ENCODE results near the gene IGF1R.
"Not testable (repeated sequence)": the region's sequence is repeated elsewhere in the genome, so short reads cannot be mapped to it uniquely, and the experiment has no call there.

IGF1R gene

DNA sequence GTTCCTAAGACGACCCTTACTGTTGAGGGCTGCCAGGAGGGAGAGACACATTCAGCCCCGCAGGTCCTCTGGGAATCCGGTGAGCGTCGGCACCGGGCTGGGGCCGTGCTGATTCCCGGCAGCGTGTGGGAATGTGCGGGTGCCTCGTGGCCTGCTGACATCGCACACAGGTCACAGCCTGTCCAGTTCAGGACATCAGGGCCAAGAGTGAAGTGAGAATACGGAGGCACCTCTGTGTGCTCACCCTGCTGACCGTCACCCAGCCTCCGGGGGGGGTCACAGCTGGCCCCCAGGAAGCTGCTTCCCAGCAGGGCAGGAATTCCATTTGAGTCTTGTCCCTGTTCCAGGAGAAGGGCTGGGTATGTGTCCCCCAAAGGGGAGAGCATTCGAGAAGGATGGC lies 305.6 kb downstream of the IGF1R start:
- DNase-seq: no peak

DNA sequence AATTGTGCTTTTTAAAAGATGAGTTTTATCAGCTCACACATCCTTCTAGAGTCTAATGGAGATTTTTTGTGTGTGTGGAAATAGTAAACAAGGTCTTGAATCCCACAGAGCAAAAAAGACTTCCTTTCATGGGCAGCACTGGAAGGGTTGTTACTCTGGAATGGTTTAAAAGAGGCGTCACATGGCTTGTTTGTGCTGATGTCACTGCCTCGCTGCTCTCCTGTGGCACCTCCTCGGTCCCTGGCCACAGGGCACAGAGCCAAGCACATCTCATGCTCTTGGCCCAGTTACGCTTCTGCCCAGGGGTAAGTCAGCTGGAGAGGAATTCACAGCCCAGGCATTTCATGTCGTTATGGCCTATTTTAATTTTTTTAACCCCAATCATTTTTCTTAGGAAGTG lies 306.1 kb downstream of the IGF1R start:
- no peak for DNase-seq

DNA sequence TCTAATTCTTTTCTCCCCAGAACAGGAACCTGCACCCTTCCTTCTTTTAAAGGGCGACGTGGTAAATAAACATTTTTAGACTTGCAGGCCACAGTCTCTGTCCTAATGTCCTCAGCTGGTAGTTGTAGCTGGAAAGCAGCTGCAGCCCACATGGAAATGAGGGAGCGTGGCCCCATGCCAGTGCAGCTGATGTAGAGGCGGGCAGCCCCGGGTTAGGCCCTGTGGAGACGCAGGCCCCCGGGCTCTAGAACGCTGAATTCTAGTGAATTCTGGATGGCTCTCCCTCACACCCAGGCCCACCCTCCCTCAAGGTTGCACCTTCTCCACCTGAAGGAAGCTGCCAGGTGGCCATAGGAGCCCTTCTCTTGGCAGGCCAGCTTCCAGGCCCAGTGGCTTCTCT lies 307.0 kb downstream of the IGF1R start:
- no peak for DNase-seq

DNA sequence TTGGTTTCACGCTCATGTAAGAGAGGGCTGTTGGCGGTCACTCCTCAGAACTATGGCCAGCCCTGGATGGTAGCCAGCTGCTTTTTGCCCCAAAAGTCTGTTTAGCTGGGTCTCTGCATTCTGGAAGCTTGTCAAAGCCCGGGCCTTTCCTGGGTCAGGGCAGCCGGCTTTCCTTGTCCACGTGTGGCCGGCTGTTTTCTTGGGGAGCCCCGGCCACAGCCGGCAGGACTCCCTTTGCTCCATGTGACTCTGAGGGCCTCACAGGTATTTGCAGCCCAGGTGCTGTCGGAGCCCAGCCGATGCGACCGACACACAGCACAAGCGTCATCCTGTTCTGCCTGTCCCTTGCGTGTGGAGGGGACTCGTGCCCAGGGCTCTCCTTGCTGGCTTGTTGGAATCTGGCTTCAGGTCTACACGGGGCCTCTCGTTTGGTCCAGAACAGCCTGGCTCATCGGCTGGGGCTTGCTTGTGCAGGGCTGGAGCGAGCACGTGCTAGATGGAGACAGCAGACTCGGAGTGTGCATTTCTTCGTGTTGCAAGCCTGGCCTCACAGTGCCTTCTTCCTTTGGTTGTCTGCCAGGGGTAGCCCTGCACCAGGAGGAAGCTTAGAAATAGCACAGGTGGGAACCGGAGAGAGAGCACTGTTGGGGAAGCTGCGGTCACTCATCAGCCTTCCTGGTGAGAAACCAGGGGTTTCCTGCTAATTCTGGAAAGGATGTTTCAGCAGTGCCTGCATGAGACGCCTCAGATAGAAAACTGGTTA lies 307.8 kb downstream of the IGF1R start:
- no peak for DNase-seq

DNA sequence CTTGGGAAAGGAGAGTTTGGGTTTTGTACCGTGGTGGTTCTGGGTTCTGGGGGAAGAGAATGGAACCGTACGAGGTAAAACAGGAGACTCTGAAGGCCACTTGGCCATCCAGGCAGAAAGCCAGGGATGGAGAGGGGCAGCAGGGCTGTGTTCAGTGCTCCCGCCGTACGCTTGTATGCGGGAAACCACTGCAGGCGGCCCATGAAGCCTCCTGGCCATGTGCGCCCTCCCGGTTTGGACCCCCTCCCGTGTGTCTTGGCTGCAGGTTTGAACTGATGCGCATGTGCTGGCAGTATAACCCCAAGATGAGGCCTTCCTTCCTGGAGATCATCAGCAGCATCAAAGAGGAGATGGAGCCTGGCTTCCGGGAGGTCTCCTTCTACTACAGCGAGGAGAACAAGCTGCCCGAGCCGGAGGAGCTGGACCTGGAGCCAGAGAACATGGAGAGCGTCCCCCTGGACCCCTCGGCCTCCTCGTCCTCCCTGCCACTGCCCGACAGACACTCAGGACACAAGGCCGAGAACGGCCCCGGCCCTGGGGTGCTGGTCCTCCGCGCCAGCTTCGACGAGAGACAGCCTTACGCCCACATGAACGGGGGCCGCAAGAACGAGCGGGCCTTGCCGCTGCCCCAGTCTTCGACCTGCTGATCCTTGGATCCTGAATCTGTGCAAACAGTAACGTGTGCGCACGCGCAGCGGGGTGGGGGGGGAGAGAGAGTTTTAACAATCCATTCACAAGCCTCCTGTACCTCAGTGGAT lies 308.6 kb downstream of the IGF1R start:
- no peak for DNase-seq

DNA sequence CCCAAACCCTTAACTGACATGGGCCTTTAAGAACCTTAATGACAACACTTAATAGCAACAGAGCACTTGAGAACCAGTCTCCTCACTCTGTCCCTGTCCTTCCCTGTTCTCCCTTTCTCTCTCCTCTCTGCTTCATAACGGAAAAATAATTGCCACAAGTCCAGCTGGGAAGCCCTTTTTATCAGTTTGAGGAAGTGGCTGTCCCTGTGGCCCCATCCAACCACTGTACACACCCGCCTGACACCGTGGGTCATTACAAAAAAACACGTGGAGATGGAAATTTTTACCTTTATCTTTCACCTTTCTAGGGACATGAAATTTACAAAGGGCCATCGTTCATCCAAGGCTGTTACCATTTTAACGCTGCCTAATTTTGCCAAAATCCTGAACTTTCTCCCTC lies 309.3 kb downstream of the IGF1R start:
- no peak for DNase-seq

DNA sequence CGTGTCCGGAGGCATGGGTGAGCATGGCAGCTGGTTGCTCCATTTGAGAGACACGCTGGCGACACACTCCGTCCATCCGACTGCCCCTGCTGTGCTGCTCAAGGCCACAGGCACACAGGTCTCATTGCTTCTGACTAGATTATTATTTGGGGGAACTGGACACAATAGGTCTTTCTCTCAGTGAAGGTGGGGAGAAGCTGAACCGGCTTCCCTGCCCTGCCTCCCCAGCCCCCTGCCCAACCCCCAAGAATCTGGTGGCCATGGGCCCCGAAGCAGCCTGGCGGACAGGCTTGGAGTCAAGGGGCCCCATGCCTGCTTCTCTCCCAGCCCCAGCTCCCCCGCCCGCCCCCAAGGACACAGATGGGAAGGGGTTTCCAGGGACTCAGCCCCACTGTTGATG lies 309.7 kb downstream of the IGF1R start:
- no peak for DNase-seq

DNA sequence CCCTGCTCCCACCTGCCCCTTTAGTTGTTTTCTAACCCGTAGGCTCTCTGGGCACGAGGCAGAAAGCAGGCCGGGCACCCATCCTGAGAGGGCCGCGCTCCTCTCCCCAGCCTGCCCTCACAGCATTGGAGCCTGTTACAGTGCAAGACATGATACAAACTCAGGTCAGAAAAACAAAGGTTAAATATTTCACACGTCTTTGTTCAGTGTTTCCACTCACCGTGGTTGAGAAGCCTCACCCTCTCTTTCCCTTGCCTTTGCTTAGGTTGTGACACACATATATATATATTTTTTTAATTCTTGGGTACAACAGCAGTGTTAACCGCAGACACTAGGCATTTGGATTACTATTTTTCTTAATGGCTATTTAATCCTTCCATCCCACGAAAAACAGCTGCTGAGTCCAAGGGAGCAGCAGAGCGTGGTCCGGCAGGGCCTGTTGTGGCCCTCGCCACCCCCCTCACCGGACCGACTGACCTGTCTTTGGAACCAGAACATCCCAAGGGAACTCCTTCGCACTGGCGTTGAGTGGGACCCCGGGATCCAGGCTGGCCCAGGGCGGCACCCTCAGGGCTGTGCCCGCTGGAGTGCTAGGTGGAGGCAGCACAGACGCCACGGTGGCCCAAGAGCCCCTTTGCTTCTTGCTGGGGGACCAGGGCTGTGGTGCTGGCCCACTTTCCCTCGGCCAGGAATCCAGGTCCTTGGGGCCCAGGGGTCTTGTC lies 310.7 kb downstream of the IGF1R start:
- no peak for DNase-seq

DNA sequence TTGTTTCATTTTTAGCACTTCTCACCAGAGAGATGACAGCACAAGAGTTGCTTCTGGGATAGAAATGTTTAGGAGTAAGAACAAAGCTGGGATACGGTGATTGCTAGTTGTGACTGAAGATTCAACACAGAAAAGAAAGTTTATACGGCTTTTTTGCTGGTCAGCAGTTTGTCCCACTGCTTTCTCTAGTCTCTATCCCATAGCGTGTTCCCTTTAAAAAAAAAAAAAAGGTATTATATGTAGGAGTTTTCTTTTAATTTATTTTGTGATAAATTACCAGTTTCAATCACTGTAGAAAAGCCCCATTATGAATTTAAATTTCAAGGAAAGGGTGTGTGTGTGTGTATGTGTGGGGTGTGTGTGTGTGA lies 311.3 kb downstream of the IGF1R start:
- no peak for DNase-seq

DNA sequence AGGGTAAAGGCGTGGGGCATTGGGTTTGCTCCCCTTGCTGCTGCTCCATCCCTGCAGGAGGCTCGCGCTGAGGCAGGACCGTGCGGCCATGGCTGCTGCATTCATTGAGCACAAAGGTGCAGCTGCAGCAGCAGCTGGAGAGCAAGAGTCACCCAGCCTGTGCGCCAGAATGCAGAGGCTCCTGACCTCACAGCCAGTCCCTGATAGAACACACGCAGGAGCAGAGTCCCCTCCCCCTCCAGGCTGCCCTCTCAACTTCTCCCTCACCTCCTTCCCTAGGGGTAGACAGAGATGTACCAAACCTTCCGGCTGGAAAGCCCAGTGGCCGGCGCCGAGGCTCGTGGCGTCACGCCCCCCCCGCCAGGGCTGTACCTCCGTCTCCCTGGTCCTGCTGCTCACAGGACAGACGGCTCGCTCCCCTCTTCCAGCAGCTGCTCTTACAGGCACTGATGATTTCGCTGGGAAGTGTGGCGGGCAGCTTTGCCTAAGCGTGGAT lies 312.3 kb downstream of the IGF1R start:
- no peak for DNase-seq

DNA sequence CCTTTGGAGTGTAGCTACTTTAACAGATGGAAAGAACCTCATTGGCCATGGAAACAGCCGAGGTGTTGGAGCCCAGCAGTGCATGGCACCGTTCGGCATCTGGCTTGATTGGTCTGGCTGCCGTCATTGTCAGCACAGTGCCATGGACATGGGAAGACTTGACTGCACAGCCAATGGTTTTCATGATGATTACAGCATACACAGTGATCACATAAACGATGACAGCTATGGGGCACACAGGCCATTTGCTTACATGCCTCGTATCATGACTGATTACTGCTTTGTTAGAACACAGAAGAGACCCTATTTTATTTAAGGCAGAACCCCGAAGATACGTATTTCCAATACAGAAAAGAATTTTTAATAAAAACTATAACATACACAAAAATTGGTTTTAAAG lies 315.1 kb downstream of the IGF1R start:
- DNase-seq: no peak

DNA sequence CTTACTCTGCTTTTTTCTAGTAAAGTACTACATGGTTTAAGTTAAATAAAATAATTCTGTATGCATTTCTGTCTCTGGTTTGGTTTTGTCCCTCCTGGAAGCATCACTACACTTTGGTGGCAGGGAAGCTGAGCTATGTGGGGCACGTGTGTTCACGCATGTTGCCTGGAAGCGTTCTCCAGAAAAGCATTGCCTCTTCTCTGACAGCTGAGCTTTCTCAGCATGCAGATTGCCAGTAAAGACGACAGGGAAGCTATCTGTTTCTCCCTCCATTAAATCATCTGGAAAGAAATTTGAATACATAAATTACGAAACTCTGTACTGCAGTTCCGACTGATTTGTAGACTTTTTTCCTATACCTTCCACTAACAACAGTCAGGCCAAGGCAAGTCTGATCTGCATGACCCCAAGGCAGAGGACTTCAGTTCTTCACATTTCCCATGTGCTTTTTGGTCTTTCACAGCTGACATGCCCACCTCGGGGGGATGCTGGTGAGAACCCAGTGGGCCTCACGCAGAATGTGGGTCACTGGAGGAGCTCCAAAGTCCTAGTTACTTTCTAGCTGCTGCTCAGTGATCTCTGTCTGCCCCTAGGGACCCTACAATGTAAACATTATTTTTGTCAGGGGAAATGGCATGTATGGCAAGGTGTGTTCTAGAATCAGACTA lies 316.3 kb downstream of the IGF1R start:
- DNase-seq: no peak

DNA sequence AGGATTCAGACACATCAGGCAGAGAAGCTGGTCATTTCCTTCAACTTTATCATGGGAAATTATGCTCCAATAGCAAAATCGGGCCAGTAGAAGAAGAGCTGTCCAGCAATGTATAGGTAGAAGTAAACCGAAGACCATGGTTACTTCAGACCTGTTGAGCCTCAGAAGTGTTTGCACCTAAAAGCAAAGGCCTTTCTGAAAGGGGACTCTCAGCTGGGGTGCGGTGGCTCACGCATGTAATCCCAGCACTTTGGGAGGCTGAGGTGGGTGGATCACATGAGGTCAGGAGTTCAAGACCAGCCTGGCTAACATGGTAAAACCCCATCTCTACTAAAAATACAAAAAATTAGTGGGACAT lies 316.8 kb downstream of the IGF1R start:
- DNase-seq: not testable (repeated sequence)

DNA sequence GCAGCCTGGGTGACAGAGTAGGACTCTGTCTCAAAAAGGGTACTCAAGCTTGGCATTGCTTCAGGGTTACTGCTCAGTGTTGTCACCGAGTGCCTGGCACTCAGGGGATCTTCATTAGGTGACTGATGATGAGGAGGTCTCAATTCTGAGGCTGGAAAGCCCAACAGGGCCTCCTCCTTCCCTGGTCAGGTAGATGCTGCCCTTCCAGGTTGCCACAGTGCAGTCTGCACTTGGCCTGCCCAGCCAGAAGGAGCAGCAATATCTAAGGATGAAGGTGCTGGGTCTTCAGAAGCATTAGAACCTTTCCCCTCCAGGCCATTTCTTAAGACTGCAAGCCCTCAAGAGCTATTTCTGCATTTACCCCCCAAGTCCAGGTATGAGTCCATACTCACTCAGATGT lies 317.3 kb downstream of the IGF1R start:
- no peak for DNase-seq

DNA sequence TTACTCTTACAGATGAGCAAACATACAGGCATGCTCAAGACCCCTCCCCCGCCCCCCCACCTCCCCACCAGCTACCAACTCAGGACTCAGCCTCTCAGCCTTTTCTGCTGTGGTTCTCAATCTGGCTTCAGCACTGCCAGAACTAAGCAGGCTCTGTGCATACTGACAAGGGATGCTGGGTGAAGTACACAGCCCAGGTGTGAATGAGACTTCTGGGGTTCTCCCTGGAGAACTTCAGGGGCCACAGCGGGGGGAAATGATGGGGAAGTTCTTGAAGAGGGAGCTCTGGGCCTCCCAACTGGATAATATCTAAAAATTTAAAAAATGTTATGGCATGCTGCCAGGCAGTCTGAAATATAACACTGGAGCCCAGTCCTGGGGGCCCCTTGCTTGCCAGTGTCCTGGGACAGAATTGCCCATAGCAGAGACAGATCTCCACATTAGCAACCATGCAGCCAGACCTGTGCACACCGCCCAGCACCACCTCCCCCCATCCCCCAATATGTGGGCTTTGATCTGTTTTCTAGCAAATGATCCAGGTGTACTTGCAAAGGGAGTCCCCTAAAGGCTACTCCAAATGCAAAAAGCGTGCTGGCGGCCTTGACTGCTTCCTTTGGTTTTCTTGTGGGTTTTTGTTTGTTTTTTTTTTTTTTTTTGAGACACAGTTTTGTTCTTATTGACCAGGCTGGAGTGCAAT lies 317.9 kb downstream of the IGF1R start:
- no peak for DNase-seq

DNA sequence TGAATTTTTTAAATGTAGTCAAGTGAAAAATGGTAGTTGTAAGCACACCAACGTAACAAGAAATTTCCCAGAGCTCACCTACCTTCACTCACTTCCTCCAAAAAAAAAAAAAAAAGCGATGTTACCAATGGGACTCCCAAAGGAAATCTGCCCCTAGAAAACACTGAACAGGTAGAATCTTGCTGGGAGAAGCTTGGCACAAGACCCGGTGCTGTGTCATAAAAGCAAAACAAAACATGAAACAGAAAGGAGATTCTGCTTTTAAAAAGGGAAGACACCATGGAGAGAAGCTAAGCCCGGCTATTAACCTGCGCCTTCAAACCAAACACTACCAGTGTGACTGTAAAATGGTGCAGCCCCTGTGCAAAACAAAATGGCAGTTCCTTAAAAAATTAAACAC lies 318.8 kb downstream of the IGF1R start:
- no peak for DNase-seq

DNA sequence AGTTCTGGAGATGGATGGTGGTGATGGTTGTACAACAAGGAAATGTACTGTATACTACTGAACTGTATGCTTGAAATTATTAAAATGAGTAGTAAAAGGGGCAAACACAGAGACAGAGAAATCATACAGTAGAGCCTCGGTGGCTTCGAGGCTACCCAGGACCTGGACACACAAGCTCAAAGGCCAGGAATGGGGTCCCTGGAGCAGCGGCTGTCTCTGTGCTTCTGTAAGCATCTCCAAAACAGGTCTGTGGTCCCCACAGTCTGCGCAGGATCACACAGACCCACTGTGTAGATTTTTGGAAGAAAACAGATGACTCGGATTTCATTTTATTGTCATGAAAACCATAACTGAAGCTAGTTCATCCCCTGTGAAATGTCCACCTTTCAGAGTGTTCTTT lies 319.6 kb downstream of the IGF1R start:
- no peak for DNase-seq

DNA sequence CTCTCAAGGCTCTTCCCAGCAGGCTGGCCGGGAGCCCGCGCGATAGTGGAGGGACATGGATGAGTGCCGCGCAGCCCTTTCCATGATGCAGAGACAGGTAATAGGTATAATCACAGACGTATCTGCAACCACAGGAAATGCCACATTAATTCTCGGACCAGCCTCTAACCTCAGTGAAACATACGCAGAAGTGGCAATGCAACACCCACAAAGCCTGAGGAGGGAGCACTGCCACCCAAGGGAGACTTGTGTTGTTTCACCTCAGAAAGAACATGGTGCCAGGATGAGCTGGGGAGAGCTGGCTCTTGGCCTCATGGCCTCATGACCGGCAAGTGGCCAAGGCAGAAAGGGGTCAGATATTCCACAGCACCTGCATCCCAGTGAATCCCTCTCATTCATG lies 320.2 kb downstream of the IGF1R start:
- no peak for DNase-seq

DNA sequence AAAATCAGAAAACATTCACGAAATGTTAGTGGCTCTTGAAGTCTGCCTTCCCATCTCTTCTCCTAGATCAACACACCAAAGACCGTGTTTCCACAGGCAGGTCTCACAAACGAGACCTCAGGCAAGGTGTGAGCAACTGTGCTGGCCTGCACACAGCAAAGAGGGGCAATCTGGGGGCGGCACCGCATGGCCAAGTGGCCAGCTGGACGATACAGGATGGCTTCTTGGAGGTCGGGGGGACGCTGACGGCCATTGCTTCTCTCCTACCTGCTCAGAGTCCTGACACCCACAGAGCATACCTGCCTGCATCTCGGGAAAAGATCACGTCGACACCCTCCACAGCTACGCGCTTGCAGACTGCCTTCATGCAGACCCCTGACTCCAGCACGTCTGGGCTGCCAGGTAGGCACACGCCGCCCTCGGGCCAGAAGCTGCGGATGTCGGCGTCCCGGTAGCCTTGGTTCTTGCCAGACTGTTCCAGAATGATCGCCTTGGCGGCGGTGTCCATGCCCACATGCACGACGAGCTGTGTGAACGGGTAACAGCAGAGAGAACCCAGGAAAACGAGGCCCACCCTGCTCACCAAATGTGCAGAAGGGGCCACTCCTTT lies 320.9 kb downstream of the IGF1R start:
- DNase-seq: no peak

DNA sequence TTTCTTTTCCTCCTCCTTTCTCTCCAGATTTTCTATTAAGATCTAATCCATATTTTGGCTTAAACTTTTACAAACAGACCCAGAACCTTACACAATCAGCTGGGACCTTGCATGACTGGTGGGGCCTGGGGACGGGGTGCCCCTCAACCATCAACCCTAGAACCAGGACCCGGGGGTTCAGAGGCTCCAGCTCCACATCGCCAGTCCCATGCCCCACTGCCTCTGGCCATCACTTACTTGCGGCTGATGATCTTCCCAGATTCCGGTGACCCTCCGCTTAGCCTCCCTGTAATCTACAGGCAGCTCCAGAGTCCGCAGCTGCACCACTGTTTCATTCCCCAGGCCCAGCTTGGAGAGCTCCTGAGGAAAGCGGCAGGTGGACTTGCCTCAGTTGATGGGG lies 322.5 kb downstream of the IGF1R start:
- no peak for DNase-seq

DNA sequence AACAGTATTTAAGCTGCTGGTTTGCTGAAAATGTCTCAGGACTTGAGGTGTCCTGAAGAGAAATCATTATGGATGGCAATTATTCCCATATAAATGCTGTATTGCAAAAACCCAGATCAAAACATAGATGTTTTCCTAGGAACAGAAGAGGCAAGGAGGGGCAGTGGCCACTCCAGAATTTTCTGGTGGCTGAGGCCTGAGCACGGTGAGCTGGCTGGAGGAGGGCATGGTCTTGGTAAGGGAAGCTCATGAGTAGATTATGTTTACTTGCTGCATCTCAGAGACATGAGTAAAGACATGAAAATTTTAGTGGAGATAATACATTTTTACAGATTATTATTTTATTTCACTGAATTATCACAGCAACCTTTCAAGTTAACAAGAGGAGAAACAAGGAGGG lies 328.2 kb downstream of the IGF1R start:
- no peak for DNase-seq

DNA sequence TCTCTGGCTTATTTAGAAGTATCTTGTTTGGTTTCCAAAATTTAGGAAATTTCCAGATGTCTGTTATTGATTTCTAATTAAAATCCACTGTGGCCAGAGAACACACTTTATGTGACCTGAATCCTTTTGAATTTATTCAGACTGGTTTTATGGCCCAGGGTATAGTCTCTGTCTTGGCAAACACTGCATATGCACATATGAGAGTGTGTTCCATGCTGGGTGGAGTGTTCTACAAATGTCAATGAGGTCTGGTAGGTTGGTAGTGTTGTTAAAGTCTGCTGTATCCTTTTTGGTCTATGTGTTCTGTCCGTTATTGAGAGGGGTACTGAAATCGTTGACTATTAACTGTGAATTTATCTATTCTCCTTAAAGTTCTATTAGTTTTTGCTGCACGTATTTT lies 329.1 kb downstream of the IGF1R start:
- DNase-seq: no peak
